ENCODE data around the gene PRKCA. TPM values are rescaled to one million over a fixed set of nuclear protein-coding genes. Genes with fewer than 3 reads are reported as not detected.
"Not testable (repeated sequence)": the region's sequence is repeated elsewhere in the genome, so short reads cannot be mapped to it uniquely, and the experiment has no call there.

Gene PRKCA
- total RNA-seq, 1 donor from 2014 or later: 4.3 TPM

- no peak for DNase-seq (ENCODE audit: low spot score)
Measured at GRCh38 chr17:66351033-66351432, 48.6 kb downstream of the PRKCA start.

DNA sequence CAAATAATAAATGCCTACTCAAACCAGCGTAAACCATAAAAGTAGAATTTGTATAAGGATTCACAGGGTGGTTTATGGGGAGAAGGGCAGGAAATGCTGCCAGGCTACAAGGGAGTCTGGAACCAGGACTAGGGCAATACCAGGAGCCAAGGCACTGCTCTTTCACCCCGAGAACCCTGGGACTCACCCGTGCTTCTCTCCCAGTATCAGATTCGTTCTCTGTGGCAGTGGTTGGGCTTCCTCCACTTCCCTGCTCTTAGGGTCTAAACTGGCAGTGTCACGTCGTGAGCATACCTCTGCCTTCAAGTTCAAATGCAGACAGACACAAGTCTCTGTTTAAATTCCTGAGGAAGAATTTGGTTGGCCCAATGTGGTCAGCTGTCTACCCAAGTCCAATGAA, 49.3 kb downstream of the PRKCA start:
- DNase-seq (ENCODE audit: low spot score): no peak

- DNase-seq (ENCODE audit: low spot score): no peak
Measured at GRCh38 chr17:66353937-66354401, 51.6 kb downstream of the PRKCA start.

GRCh38 chr17:66354472-66354871, 52.1 kb downstream of the PRKCA start:
- no peak for DNase-seq (ENCODE audit: low spot score)

DNA sequence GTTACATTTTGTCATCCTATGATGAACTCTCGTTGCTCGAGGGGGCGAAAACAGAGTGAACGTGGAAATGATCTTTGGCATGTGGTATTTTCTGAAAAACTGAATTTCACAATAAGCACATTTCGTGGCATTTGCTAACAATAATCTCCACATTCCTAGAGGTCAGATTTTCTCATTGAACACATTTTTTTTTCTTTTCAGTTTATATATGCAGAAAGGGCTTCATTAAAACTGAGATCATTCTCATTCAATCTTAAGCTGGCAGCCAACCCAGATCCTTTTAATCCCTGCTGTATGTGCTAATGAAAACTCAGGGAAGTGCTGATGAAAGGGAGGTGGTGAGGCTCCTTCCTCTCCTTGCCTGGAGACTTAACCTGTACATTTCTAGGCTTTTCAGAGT, 52.6 kb downstream of the PRKCA start:
- DNase-seq (ENCODE audit: low spot score): no peak

DNA sequence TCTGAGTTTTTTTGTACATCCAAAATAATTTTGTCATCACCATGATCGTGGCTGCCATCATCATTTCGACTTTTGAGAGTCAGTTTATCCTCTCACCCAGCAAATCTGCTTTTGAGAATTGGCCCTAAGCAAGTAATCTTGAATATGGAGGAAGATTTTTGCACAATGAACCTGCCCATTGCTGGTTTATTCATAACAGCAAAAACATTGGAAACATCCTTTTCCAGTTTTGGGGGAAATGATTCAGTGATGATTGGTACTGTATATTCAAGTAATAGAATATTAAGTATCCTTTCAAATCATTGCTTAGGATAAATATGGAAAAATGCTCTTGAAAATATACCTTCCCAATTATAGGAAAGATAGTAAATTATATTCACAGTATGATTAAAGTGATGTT, 53.1 kb downstream of the PRKCA start:
- no peak for DNase-seq (ENCODE audit: low spot score)

DNA sequence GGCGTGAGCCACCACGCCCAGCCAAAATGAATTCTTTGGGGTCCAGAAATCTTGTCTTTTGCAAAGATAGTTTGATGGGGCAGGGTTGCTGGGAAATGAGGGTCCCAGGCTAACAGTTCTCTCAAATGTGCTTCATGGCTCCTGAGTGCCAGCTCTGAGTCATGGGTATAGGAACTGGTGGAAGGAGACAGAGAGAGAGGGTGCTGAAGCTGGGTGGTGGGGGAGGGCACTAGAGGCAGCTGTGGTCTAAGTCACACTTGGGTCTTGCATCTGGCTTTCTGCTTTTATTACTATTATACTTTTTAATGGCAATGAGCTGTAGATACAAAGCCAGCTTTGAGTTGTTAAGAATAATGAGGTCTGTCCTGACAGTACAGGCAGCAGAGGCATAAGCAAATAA, 54.6 kb downstream of the PRKCA start:
- DNase-seq (ENCODE audit: low spot score): no peak

- peak; percentile 33 for DNase-seq (ENCODE audit: low spot score)
Measured at GRCh38 chr17:66359351-66359750, 56.9 kb downstream of the PRKCA start.

GRCh38 chr17:66360961-66361565, 58.6 kb downstream of the PRKCA start:
- DNase-seq (ENCODE audit: low spot score): not testable (repeated sequence)

DNA sequence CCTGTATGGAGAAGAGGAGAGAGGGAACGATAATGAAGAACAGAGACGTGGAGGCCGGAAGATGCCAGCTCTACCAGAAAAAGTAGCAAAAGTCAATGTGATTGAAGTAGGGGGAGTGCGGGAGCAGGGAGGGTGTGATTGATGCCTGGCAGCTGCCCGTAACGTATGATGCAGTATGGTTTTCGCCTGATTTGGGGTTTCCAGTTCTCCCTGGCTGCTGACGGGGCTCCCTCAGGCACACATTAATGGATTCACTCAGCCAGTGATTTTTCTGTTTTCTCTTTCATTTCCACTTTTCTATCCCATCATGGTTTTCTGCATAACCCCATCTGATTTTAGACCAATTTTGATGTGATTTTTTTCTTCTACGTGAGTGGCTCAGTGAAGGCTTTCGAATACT, 62.1 kb downstream of the PRKCA start:
- no peak for DNase-seq (ENCODE audit: low spot score)

DNA sequence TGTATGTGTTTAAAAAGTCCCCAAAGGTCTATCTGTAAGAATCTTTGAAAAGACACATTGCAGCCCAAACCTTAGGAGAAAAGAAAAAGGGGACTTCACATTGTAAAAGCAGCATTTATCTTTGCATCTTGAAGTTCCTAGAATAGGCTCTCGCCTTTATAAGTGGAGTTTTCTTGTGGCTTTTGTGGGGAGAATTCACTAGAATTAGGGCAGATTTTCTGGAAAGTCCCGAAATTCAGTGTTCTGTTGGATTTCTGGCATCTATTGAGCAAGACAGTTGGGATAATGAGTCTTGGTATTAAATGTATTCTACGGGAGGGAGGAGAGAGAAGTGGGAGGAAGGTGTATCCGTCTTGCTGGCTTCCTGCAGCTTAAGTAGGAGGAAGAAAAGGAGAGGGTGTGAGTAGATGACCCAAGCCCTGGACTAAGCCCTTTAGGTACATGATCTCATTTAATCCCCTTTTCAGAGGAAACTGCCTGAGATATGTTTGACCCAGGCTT, 62.6 kb downstream of the PRKCA start:
- peak; percentile 27 for DNase-seq (ENCODE audit: low spot score)

DNA sequence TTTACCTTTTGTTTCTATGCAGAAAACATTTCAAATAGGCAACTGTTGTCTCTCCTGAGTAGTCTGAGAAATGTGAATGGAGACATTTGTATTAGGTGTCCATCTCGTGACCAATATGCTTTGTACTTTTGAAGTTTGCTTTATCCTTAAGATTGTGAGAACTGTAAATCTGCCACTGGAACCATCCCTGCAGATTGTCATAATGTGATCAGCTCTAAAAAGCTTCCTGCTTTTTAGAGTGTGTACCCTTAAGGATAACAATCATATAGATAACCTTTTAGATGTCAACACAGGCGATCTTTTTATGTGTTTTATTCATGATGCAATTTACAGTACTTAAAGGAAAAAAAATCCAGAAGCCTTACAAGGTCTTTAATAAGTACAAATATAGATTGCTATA, 63.5 kb downstream of the PRKCA start:
- DNase-seq (ENCODE audit: low spot score): no peak

GRCh38 chr17:66367107-66367506, 64.7 kb downstream of the PRKCA start:
- no peak for DNase-seq (ENCODE audit: low spot score)

GRCh38 chr17:66369830-66370229, 67.4 kb downstream of the PRKCA start:
- no peak for DNase-seq (ENCODE audit: low spot score)

DNA sequence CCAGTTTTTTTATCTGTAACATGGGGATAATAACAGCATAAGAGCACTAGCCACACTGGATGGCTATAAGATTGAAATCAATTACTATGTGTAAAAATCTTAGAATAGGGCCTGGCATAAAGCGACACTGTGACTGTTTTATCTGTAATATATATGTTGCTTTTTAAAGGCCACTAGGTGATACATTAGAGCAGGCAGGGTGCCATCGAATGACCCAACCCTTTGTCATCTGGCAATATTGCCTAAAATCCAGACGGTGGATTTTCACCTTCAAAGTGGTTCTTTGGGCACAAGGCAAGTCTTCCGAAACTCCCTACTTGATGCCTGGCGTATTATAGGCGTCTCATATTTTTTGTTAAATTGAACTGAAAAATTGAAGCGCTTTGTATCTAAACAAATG, 69.1 kb downstream of the PRKCA start:
- DNase-seq (ENCODE audit: low spot score): no peak

DNA sequence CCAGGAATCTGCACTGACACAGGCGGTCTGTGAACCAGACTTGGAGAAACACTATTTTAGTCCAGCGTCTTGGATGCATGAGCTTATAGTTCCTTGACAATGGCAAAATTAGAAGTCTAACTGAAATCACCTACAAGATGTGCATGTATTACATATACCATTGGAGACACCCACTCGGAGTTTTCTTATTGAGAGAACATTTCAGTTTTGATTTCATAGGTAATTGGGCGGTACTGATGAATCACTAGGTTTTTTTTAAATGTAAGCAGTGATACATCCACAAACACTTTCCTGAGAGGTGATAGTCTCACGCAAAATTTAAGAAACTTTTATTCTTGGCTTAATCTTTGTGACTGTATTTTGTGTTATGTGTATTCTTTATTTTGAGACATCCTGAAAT, 69.8 kb downstream of the PRKCA start:
- no peak for DNase-seq (ENCODE audit: low spot score)

GRCh38 chr17:66373079-66373478, 70.7 kb downstream of the PRKCA start:
- no peak for DNase-seq (ENCODE audit: low spot score)

- no peak for DNase-seq (ENCODE audit: low spot score)
Measured at GRCh38 chr17:66373944-66374817, 71.8 kb downstream of the PRKCA start.

DNA sequence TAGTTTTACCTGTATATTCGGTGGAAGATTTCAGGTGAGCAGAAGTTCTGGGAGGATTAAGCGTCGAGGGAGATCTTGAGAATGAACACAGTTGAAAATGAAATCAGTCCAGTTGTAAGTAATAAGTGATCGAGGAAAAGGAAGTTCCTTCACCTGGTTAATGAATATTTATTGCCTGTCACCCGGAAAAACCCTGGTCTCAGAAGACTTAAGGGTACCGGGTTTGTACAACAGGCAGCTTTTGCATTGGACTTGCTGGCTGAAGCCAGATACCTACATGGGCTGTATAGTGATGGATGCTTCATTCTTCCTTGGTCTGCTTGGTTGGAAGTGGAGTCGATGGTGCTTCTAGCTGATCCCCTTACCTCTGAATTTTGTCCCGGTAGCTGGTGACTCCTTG, 72.7 kb downstream of the PRKCA start:
- no peak for DNase-seq (ENCODE audit: low spot score)

GRCh38 chr17:66378296-66378695, 75.9 kb downstream of the PRKCA start:
- DNase-seq (ENCODE audit: low spot score): no peak

DNA sequence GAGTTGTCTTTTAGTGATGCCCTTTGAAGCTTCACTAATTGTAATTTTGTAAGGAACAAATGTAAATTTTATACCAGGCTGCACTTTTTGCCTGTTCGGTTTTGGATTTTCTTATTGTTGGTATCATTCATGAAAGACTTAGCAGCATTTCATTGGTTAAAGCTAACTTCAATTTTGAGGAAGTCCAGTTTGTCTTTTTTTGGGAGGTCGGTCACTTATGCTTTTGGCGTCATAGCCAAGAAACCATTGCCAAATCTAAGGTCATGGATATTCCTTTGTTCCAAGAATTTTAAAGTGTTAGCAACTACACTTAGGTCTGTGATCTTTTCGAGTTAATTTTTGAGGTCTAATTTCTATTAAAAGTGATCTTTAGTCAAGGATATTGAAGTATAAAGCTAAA, 77.1 kb downstream of the PRKCA start:
- no peak for DNase-seq (ENCODE audit: low spot score)

- no peak for DNase-seq (ENCODE audit: low spot score)
Measured at GRCh38 chr17:66379996-66380395, 77.6 kb downstream of the PRKCA start.

All from umbilical cord (tissue), 2 donors.